Stimulated activated effector memory CD8-positive, alpha-beta T cell treated with anti-CD3 and anti-CD28 coated beads, Interleukin-12 subunit alpha, Interleukin-12 subunit beta, amount 100 ng/mL, for 72 hours (primary cell): ENCODE data around the gene NXPH1.
A peak's percentile ranks its signal among the peaks of the same experiment; 100 is the strongest.

Source experiments
- ATAC-seq: fragments of 150-1000 bp; cut with Tn5 transposase; 2 replicates; pipeline ENCODE4 v1.10.0; 2021
- DNase-seq, 2 donors: peaks; one replicate each; pipeline ENCODE4 v3.0.0; 2021 to 2022; ENCODE audit warnings: low spot score in 2 of 2
- H3K27ac Mint-ChIP-seq: one replicate; pipeline ENCODE4 v1.8.0; 2022; ENCODE audit warnings: mild to moderate bottlenecking, mixed read lengths
- H3K36me3 Mint-ChIP-seq: one replicate; pipeline ENCODE4 v1.8.0; 2022; ENCODE audit warnings: mild to moderate bottlenecking, mixed read lengths
- H3K4me1 Mint-ChIP-seq: one replicate; pipeline ENCODE4 v1.8.0; 2022; ENCODE audit warnings: mixed read lengths
- H3K4me3 Mint-ChIP-seq: one replicate; pipeline ENCODE4 v1.8.0; 2022; ENCODE audit warnings: mild to moderate bottlenecking, mixed read lengths
- H3K9me3 Mint-ChIP-seq: one replicate; pipeline ENCODE4 v1.8.0; 2022; ENCODE audit warnings: mixed read lengths

Gene NXPH1

GRCh38 chr7:8515640-8516185 lies 82.3 kb downstream of the NXPH1 start:
- DNase-seq = no peak
- ATAC-seq = no peak

GRCh38 chr7:8516976-8517375 lies 83.6 kb downstream of the NXPH1 start:
- no peaks in the 10 kb centered on the region for H3K36me3 Mint-ChIP-seq
- no peak overlapping the region for H3K4me3 Mint-ChIP-seq
- ATAC-seq = peak; percentile 39
- H3K27ac Mint-ChIP-seq = no peak overlapping the region
- H3K4me1 Mint-ChIP-seq = no peaks in the 10 kb centered on the region
- DNase-seq = no peak
- H3K9me3 Mint-ChIP-seq = peaks cover 2% of the 10 kb centered on the region

More at GRCh38 chr7:8515640-8516185, 82.3 kb downstream of the NXPH1 start:
- Mint-ChIP-seq H3K4me1 (no peaks in the 10 kb centered on the region), H3K27ac (no peak overlapping the region), H3K36me3 (no peaks in the 10 kb centered on the region), H3K4me3 (no peak overlapping the region), H3K9me3 (no peaks in the 10 kb centered on the region)

- H3K36me3 Mint-ChIP-seq = no peaks in the 10 kb centered on the region
- DNase-seq = no peak
- H3K27ac Mint-ChIP-seq = no peak overlapping the region
- peaks cover 4% of the 10 kb centered on the region for H3K9me3 Mint-ChIP-seq
- H3K4me3 Mint-ChIP-seq = no peak overlapping the region
- H3K4me1 Mint-ChIP-seq = no peaks in the 10 kb centered on the region
- ATAC-seq = no peak
These were observed 94.9 kb downstream of the NXPH1 start for GRCh38 chr7:8528311-8528710.

GRCh38 chr7:8531991-8532515 lies 98.6 kb downstream of the NXPH1 start:
- H3K27ac Mint-ChIP-seq = no peak overlapping the region
- no peak for ATAC-seq
- no peaks in the 10 kb centered on the region for H3K36me3 Mint-ChIP-seq
- H3K4me3 Mint-ChIP-seq = no peak overlapping the region
- peaks cover 3% of the 10 kb centered on the region for H3K9me3 Mint-ChIP-seq
- DNase-seq = no peak
- no peaks in the 10 kb centered on the region for H3K4me1 Mint-ChIP-seq

- no peaks in the 10 kb centered on the region for H3K36me3 Mint-ChIP-seq
- ATAC-seq (no peak), DNase-seq (no peak)
- H3K4me1 Mint-ChIP-seq = no peaks in the 10 kb centered on the region
- H3K27ac Mint-ChIP-seq = no peak overlapping the region
- no peak overlapping the region for H3K4me3 Mint-ChIP-seq
- peaks cover 3% of the 10 kb centered on the region for H3K9me3 Mint-ChIP-seq
These were observed 103.0 kb downstream of the NXPH1 start for GRCh38 chr7:8536431-8536830.

- H3K4me1 Mint-ChIP-seq = no peaks in the 10 kb centered on the region
- no peak for ATAC-seq
- H3K4me3 Mint-ChIP-seq = no peak overlapping the region
These were observed 115.6 kb downstream of the NXPH1 start for GRCh38 chr7:8549046-8549445.

GRCh38 chr7:8560501-8560900 lies 127.1 kb downstream of the NXPH1 start:
- no peaks in the 10 kb centered on the region for H3K4me1 Mint-ChIP-seq
- ATAC-seq = no peak
- H3K27ac Mint-ChIP-seq = no peak overlapping the region
- H3K9me3 Mint-ChIP-seq = no peaks in the 10 kb centered on the region
- DNase-seq = no peak
- peaks cover 6% of the 10 kb centered on the region for H3K36me3 Mint-ChIP-seq
- H3K4me3 Mint-ChIP-seq = no peak overlapping the region

More at GRCh38 chr7:8549046-8549445, 115.6 kb downstream of the NXPH1 start:
- no peak for DNase-seq
- peaks cover 2% of the 10 kb centered on the region for H3K9me3 Mint-ChIP-seq
- H3K36me3 Mint-ChIP-seq = no peaks in the 10 kb centered on the region
- H3K27ac Mint-ChIP-seq = no peak overlapping the region

- Mint-ChIP-seq H3K4me1 (no peaks in the 10 kb centered on the region), H3K9me3 (no peaks in the 10 kb centered on the region), H3K27ac (no peak overlapping the region), H3K4me3 (no peak overlapping the region), H3K36me3 (peaks cover 6% of the 10 kb centered on the region)
- DNase-seq (no peak), ATAC-seq (no peak)
These were observed 128.0 kb downstream of the NXPH1 start for GRCh38 chr7:8561449-8561848.

GRCh38 chr7:8564281-8564680 lies 130.9 kb downstream of the NXPH1 start:
- no peak overlapping the region for H3K4me3 Mint-ChIP-seq
- H3K4me1 Mint-ChIP-seq = no peaks in the 10 kb centered on the region
- no peak overlapping the region for H3K27ac Mint-ChIP-seq
- no peaks in the 10 kb centered on the region for H3K9me3 Mint-ChIP-seq
- DNase-seq (no peak), ATAC-seq (no peak)
- no peaks in the 10 kb centered on the region for H3K36me3 Mint-ChIP-seq

- no peak for ATAC-seq
- no peak for DNase-seq
- Mint-ChIP-seq H3K4me3 (no peak overlapping the region), H3K36me3 (no peaks in the 10 kb centered on the region), H3K9me3 (peaks cover 3% of the 10 kb centered on the region), H3K27ac (no peak overlapping the region), H3K4me1 (no peaks in the 10 kb centered on the region)
These were observed 132.6 kb downstream of the NXPH1 start for GRCh38 chr7:8566016-8566415.

GRCh38 chr7:8567626-8568025 lies 134.2 kb downstream of the NXPH1 start:
- Mint-ChIP-seq H3K9me3 (peaks cover 3% of the 10 kb centered on the region), H3K4me3 (no peak overlapping the region), H3K4me1 (no peaks in the 10 kb centered on the region), H3K27ac (no peak overlapping the region), H3K36me3 (no peaks in the 10 kb centered on the region)
- ATAC-seq (no peak), DNase-seq (no peak)

- H3K4me3 Mint-ChIP-seq = no peak overlapping the region
- ATAC-seq = no peak
- H3K9me3 Mint-ChIP-seq = peaks cover 9% of the 10 kb centered on the region
- no peaks in the 10 kb centered on the region for H3K36me3 Mint-ChIP-seq
- no peak overlapping the region for H3K27ac Mint-ChIP-seq
- no peak for DNase-seq
- H3K4me1 Mint-ChIP-seq = no peaks in the 10 kb centered on the region
These were observed 146.3 kb downstream of the NXPH1 start for GRCh38 chr7:8579661-8580194.

- Mint-ChIP-seq H3K27ac (no peak overlapping the region), H3K4me1 (no peaks in the 10 kb centered on the region), H3K36me3 (no peaks in the 10 kb centered on the region), H3K9me3 (peaks cover 6% of the 10 kb centered on the region), H3K4me3 (no peak overlapping the region)
- DNase-seq (no peak), ATAC-seq (peak; percentile 37)
These were observed 148.4 kb downstream of the NXPH1 start for GRCh38 chr7:8581842-8582241.

GRCh38 chr7:8582728-8583127 lies 149.3 kb downstream of the NXPH1 start:
- peak; percentile 14 for ATAC-seq
- H3K4me1 Mint-ChIP-seq = no peaks in the 10 kb centered on the region

GRCh38 chr7:8585591-8585990 lies 152.2 kb downstream of the NXPH1 start:
- DNase-seq = no peak
- no peak for ATAC-seq
- peaks cover 3% of the 10 kb centered on the region for H3K9me3 Mint-ChIP-seq
- H3K4me1 Mint-ChIP-seq = no peaks in the 10 kb centered on the region
- no peak overlapping the region for H3K4me3 Mint-ChIP-seq
- no peaks in the 10 kb centered on the region for H3K36me3 Mint-ChIP-seq
- H3K27ac Mint-ChIP-seq = no peak overlapping the region

More at GRCh38 chr7:8582728-8583127, 149.3 kb downstream of the NXPH1 start:
- Mint-ChIP-seq H3K36me3 (no peaks in the 10 kb centered on the region), H3K27ac (no peak overlapping the region), H3K4me3 (no peak overlapping the region), H3K9me3 (peaks cover 6% of the 10 kb centered on the region)
- DNase-seq = no peak

- Mint-ChIP-seq H3K4me1 (no peaks in the 10 kb centered on the region), H3K9me3 (peaks cover 2% of the 10 kb centered on the region), H3K36me3 (no peaks in the 10 kb centered on the region), H3K4me3 (no peak overlapping the region), H3K27ac (no peak overlapping the region)
- DNase-seq (no peak), ATAC-seq (no peak)
These were observed 156.8 kb downstream of the NXPH1 start for GRCh38 chr7:8590225-8590624.
